Activated CD4-positive, CD25-positive, alpha-beta regulatory T cell treated with anti-CD3 and anti-CD28 coated beads, Interleukin-2, amount 50 U/mL, for 16 hours (primary cell): ENCODE data around the gene LRRC56.
A peak's percentile ranks its signal among the peaks of the same experiment; 100 is the strongest.
"Not testable (repeated sequence)": the region's sequence is repeated elsewhere in the genome, so short reads cannot be mapped to it uniquely, and the experiment has no call there.

ENCODE experiments used
- DNase-seq: peaks from one replicate; pipeline ENCODE4 v3.0.0-alpha.2; 2020; ENCODE audit warnings: low read depth, low spot score

Gene LRRC56

DNA sequence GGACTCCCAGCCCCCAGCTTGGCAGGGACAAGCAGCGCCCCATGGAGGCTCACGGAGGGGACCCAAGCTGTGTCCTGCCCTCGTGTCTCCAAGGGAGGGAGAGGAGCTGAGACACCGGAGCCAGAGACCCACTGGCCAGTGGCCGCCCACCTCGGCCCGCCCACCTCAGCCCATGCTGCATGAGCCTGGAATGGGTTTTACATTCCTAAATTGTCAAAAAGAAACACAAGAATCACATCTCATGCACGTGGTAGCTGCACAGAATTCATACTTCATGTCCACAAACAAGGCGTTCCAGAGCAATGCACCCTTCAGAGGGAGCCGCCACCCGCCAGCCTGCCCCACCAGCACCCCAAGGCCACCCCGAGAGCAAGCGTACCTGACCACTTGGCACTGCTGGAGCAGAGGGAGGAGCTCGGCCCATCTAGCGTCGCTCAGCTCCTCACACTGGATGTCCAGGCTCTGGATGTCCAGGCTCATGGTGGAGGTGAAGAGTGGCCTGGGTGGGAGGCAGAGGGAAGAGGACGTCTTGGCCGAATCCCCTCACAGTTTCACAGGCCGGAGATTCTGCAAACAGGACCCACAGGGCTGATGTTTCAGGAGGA, 35.5 kb upstream of the LRRC56 start:
- no peak for DNase-seq

DNA sequence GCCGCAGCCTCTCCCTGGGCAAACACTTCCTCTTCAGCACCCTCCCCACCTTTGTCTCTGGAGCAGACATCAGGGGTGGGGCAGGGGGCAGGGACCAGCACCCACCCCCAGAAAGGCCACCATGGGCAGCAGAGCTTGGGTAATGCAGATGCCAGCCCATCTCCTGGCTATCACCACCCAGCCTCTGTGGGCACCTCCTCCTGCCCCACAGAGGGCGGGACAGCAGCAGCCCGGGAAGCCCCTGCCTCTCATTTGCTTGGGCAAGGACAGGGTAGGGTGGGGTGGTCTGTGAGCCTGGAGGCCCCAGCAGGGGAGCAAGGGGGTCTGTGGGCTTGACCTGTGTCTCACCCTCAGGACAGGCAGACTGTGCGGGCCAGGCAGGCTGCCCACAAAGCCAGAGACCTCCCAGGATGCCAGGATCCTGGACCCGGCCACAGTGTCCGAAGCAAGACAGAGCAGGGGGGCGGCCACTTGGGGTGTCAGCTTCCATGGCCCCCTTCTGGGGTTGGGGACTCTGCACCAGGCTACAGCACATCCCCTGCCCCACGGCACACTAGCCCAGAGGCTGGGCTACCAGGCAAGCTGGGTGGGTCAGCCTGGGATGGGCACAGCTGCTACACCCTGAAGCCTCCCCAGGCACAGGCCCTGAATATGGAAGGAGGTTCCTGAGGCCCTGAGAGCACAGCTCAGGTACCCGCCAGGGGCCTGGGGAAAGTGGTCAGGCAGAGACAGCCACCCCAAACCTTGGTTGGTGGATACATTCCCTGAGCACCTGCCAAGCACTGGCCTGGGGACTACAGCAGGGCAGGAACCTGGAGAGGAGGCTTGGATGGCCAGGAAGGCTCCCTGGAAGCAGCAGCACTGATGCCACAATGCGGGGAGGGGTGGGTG, 34.8 kb upstream of the LRRC56 start:
- no peak for DNase-seq

GRCh38 chr11:503179-503981, 33.9 kb upstream of the LRRC56 start:
- DNase-seq: no peak

- no peak for DNase-seq
These were observed 33.0 kb upstream of the LRRC56 start for GRCh38 chr11:504053-504993.

DNA sequence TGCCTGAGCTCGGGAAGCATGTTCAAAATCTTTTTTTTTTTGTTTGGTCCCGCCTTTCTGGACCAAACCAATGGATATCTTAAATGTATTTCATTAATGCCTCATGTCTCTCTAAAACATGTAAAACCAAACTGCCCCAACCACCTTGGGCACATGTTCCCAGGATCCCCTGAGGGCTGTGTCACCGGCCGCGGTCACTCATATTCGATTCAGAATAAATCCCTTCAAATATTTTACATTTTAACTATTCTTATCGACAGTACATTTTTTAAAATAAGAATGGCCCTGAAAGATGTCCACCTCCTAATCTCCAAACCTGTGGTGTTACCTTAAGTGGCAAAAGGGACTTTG, 32.4 kb upstream of the LRRC56 start:
- DNase-seq: no peak

- DNase-seq: peak; percentile 91
These were observed 30.9 kb upstream of the LRRC56 start for GRCh38 chr11:506238-506994.

- peak; percentile 97 for DNase-seq
These were observed 30.2 kb upstream of the LRRC56 start, which contains the start of gene RNH1 for GRCh38 chr11:506995-507726. Gene RNH1 (minus strand): TSS chr11:507242. CDS start chr11:502162, 5,080 bp downstream.

DNA sequence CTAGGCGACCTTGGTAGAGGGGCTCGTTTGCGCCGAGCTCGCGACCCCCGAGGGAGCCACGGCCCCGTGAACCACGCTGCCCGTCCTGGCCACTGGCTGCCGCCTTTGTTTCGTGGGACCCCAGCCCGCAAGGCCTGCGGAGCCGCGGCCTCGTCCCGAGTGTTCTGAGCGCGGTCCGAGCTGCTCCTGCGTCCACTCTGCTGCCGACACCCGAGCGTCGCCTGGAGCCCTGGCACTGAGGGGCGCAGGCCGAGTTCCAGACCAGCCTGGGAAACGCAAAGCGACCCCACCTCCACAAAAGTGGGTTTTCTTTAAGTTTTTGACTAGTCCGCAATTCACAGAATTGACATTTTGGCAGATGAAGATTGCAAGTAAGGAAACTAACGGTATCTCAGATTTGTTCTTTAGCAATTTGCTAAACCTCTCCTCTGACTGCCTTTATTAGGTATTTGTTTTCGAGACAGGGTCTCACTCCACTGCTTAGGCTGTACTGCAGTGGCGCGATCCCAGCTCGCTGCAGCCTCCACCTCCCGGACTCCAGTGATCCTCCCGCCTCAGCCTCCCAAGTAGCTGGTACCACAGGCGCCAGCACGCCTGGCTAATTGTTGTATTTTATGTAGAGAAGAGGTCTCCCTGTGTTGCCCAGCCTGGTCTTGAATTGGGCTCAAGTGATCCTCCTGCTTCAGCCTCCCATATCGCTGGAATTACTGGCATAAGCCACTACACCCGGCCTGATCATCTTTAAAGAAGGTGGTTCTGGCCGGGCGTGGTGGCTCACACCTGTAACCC, 29.4 kb upstream of the LRRC56 start:
- DNase-seq: no peak

- no peak for DNase-seq
These were observed 28.4 kb upstream of the LRRC56 start for GRCh38 chr11:508956-509355.

GRCh38 chr11:512761-513595, 24.3 kb upstream of the LRRC56 start:
- no peak for DNase-seq

GRCh38 chr11:514606-515005, 22.7 kb upstream of the LRRC56 start:
- DNase-seq: no peak

DNA sequence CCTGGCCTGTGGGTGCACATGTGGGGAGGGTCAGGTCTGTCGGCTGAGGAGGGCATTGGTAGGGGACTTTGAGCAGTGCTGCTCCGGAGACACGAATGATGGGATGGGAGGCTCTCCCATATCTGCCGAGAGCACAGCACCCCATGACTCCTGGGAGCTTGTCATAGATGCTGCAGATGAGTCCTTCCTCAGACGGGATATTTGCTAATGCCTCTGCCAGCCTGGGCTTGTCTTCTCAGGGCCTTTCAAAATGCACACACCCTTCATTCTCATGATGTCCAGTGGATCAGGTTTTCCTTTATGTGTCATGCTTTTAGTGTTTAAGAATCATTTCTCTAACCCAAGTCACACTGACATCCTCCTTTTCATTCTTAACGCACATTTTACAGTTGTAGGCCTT, 22.2 kb upstream of the LRRC56 start:
- DNase-seq: no peak

GRCh38 chr11:516400-516799, 20.9 kb upstream of the LRRC56 start:
- DNase-seq: no peak

- DNase-seq: not testable (repeated sequence)
These were observed 20.2 kb upstream of the LRRC56 start for GRCh38 chr11:516918-517685.

- peak; percentile 82 for DNase-seq
These were observed 18.7 kb upstream of the LRRC56 start for GRCh38 chr11:518463-519202.

GRCh38 chr11:520428-521176, 16.7 kb upstream of the LRRC56 start:
- DNase-seq: no peak
